IPS DF 6.9 (cell line): Measurements from ENCODE around the gene AP3B1.

Source experiments
- DNase-seq: peaks from one replicate; pipeline ENCODE4 v3.0.0-alpha.2; 2013; ENCODE audit warnings: low read depth, low spot score
- H3K27ac ChIP-seq: one replicate; pipeline ENCODE4 v1.5.1; 2013; ENCODE audit warnings: low read length, control low read depth
- H3K27me3 ChIP-seq: 2 replicates; pipeline ENCODE4 v1.6.1; 2013; ENCODE audit warnings: mild to moderate bottlenecking, low read length; ENCODE audit not compliant: control insufficient read depth, insufficient read depth
- H3K36me3 ChIP-seq: 2 replicates; pipeline ENCODE4 v1.6.1; 2013; ENCODE audit warnings: low read length; ENCODE audit not compliant: control insufficient read depth, insufficient read depth
- H3K4me1 ChIP-seq: 2 replicates; pipeline ENCODE4 v1.6.1; 2013; ENCODE audit warnings: low read length; ENCODE audit not compliant: control insufficient read depth, insufficient read depth
- H3K4me3 ChIP-seq: 2 replicates; pipeline ENCODE4 v1.5.1; 2013; ENCODE audit warnings: mild to moderate bottlenecking, low read length
- H3K9me3 ChIP-seq: 2 replicates; pipeline ENCODE4 v1.6.1; 2013; ENCODE audit warnings: low read length, inconsistent platforms; ENCODE audit not compliant: control insufficient read depth, insufficient read depth
- WGBS: extraction: QIAGEN DNeasy Blood & Tissue Kit; methylation state at CpG from one replicate; pipeline ENCODE4 v1.1.7; 2013; ENCODE audit warnings: mixed read lengths, missing lambda C conversion rate; ENCODE audit not compliant: insufficient read length, insufficient coverage; 5-methylcytosine and 5-hydroxymethylcytosine counted together

The AP3B1 gene, protein sequence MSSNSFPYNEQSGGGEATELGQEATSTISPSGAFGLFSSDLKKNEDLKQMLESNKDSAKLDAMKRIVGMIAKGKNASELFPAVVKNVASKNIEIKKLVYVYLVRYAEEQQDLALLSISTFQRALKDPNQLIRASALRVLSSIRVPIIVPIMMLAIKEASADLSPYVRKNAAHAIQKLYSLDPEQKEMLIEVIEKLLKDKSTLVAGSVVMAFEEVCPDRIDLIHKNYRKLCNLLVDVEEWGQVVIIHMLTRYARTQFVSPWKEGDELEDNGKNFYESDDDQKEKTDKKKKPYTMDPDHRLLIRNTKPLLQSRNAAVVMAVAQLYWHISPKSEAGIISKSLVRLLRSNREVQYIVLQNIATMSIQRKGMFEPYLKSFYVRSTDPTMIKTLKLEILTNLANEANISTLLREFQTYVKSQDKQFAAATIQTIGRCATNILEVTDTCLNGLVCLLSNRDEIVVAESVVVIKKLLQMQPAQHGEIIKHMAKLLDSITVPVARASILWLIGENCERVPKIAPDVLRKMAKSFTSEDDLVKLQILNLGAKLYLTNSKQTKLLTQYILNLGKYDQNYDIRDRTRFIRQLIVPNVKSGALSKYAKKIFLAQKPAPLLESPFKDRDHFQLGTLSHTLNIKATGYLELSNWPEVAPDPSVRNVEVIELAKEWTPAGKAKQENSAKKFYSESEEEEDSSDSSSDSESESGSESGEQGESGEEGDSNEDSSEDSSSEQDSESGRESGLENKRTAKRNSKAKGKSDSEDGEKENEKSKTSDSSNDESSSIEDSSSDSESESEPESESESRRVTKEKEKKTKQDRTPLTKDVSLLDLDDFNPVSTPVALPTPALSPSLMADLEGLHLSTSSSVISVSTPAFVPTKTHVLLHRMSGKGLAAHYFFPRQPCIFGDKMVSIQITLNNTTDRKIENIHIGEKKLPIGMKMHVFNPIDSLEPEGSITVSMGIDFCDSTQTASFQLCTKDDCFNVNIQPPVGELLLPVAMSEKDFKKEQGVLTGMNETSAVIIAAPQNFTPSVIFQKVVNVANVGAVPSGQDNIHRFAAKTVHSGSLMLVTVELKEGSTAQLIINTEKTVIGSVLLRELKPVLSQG

DNA sequence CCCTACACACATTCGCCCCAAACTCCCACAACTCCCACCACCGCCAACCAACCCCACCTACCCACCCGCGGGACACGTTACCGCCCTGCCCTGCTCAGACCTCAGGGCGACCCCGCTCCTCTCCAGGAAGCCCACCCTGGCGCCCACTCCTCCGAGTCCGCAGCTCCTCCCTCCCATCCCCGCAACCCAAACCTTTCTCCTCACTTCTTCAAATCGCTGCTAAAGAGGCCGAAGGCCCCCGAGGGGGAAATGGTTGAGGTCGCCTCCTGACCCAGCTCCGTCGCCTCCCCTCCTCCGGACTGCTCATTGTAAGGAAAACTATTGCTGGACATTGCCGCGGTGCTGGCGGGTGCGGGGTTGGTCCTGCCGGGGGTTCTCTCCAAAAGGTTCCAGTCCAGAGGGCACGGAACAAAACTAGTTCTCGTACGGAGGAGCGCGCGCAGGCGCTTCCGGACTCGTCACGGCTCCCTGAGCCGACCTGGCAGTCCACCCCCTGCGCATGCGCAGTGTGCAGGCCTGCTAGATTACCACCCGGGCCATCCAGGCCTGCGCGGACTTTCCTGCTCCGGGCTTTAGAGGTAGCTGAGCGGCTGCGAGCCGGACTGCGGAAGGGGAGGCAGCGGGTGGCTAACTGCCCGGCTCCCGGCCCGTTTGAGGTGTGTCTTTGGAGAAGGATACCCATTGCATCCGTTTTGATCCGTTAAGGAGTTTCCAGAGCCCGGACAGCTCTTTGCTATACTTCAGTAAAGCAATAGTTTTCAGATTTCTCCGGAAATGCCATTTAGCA is at the start of gene AP3B1:
TSS of gene AP3B1 (minus strand) at position 451 of the 787 bp plus-strand sequence. CDS start at position 332, 119 bp downstream.
- no peaks in the 10 kb centered on the region for H3K36me3 ChIP-seq
- H3K27me3 ChIP-seq: no peaks in the 10 kb centered on the region
- H3K4me1 ChIP-seq: no peaks in the 10 kb centered on the region
- no peak within 1 kb of the TSS for H3K27ac ChIP-seq
- no peaks in the 10 kb centered on the region for H3K9me3 ChIP-seq
- no CpG with 5 or more reads among the region's 53 CpGs for WGBS
- DNase-seq: peak; percentile 99
- peak within 1 kb of the TSS; percentile 77 for H3K4me3 ChIP-seq

DNA sequence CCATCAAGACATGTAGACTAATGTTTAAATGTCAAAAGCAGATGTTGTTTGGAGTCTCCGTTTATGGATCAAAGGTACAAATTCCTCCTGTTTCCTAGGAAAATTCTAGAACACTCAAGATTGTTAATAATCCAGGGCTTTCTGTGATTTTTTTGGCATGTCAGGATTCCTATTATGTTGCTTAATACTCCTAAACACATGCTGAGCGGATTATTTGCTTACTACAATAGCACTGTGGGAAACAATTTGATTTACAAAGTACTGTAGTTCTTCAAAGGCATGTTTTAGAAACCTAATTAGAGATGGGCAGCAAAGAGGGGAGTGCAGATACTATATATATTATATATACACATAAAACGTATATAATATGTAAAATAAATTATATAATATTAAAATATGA is 46.9 kb upstream of the AP3B1 start:
- Histone ChIP-seq H3K27ac (no peak overlapping the region), H3K4me1 (no peaks in the 10 kb centered on the region; the same call in 1 of the 2 replicates), H3K36me3 (no peaks in the 10 kb centered on the region), H3K4me3 (no peak overlapping the region), H3K9me3 (no peaks in the 10 kb centered on the region), H3K27me3 (peaks cover 23% of the 10 kb centered on the region)
- WGBS: no CpG with 5 or more reads among the region's 3 CpGs
- DNase-seq: no peak

GRCh38 chr5:78339617-78340436 is 45.3 kb upstream of the AP3B1 start:
- Histone ChIP-seq H3K27ac (no peak overlapping the region), H3K9me3 (no peaks in the 10 kb centered on the region), H3K27me3 (peaks cover 23% of the 10 kb centered on the region), H3K4me3 (no peak overlapping the region), H3K4me1 (no peaks in the 10 kb centered on the region; the same call in 1 of the 2 replicates), H3K36me3 (no peaks in the 10 kb centered on the region)
- DNase-seq: no peak
- no CpG with 5 or more reads among the region's 5 CpGs for WGBS

DNA sequence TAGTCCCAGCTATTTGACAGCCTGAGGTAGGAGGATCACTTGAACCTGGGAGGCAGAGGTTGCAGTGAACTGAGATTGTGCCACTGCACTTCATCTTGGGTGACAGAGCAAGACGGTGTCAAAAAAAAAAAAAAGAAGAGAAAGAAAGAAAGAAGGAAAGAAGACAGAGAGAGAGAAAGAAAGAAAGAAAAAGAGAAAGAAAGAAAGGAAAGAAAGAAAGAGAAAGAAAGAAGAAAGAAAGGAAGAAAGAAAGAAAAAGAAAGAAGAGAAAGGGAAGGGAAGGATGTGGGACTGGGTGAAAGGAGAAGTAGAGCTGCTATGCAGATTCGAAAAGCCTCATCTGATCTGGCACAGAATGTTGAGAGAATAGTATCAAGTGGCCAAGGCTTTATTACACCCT is 42.2 kb upstream of the AP3B1 start:
- no peak overlapping the region for H3K27ac ChIP-seq
- H3K4me1 ChIP-seq: no peaks in the 10 kb centered on the region; the same call in 1 of the 2 replicates
- WGBS: no CpG with 5 or more reads among the region's 2 CpGs

GRCh38 chr5:78335976-78336375 is 41.5 kb upstream of the AP3B1 start:
- DNase-seq: no peak

More for the DNA sequence above, 42.2 kb upstream of the AP3B1 start:
- H3K36me3 ChIP-seq: no peaks in the 10 kb centered on the region
- H3K27me3 ChIP-seq: peaks cover 14% of the 10 kb centered on the region
- H3K9me3 ChIP-seq: no peaks in the 10 kb centered on the region
- no peak overlapping the region for H3K4me3 ChIP-seq
- no peak for DNase-seq

GRCh38 chr5:78334811-78335210 is 40.3 kb upstream of the AP3B1 start:
- Histone ChIP-seq H3K27ac (no peak overlapping the region), H3K36me3 (no peaks in the 10 kb centered on the region), H3K27me3 (peaks cover 4% of the 10 kb centered on the region), H3K9me3 (no peaks in the 10 kb centered on the region), H3K4me1 (no peaks in the 10 kb centered on the region), H3K4me3 (no peak overlapping the region)
- WGBS: 100% methylated on average over 1 of the region's 3 CpGs
- no peak for DNase-seq

More at GRCh38 chr5:78335976-78336375, 41.5 kb upstream of the AP3B1 start:
- H3K4me1 ChIP-seq: no peaks in the 10 kb centered on the region
- H3K4me3 ChIP-seq: no peak overlapping the region
- H3K27ac ChIP-seq: no peak overlapping the region
- WGBS: no CpG with 5 or more reads among the region's 2 CpGs
- no peaks in the 10 kb centered on the region for H3K9me3 ChIP-seq
- peaks cover 14% of the 10 kb centered on the region for H3K27me3 ChIP-seq
- no peaks in the 10 kb centered on the region for H3K36me3 ChIP-seq

DNA sequence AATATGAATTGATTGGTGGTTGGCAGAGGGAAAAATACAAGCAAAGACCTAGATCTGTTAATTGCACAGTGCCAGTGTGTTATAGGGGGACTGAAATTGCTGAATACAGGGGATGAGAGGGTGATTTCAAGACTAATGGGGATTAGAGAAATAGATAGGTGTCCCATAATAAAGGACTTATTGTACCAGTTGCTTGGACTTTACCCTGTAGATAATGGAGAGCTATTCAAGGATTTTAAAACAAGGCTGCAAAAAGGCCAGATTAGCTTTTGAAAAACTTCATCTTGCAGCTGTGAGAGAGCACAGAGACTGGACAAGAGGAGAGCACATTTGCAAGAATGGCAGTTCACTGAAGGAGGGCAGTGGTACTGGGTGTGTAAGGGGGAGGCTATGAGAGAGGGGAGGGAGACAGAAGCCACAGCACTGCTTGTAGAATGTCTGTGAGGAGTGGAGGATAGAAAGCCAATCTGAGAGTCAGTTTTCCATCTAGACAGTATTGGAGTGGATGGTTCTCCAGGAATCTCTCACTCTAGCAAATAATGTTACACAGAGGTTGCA is 37.1 kb upstream of the AP3B1 start:
- Histone ChIP-seq H3K4me1 (peaks cover 2% of the 10 kb centered on the region; the same call in 1 of the 2 replicates), H3K27me3 (no peaks in the 10 kb centered on the region), H3K36me3 (no peaks in the 10 kb centered on the region), H3K4me3 (no peak overlapping the region), H3K9me3 (no peaks in the 10 kb centered on the region), H3K27ac (no peak overlapping the region)
- no peak for DNase-seq

DNA sequence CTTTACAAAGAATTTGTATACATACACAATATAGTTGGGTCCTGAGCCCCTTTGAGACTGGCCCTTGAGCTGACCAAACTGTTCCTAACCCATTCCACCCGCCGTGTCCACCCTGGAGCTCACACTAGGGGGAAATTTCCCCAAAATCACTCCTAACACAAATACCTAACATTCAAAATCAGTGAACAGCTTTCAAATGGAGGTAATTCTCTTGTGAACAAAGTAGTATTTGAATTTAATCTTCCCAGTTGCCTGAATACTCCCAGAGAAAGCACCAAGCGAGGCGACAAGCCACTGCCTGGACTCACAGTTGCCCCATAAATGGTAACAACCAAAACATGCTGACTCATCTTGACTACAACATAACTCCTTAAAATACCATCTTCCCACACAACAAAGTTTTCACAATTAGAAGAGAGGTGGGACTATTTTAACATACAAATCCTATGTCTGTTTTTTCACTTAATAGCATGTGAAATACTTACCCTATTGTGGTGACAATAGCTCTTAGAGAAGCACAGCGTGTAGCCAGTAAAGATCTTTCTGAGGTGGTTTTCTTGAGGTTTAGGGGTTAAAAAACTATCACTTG is 34.2 kb upstream of the AP3B1 start:
- no peaks in the 10 kb centered on the region for H3K27me3 ChIP-seq
- no peak for DNase-seq
- no peak overlapping the region for H3K27ac ChIP-seq
- no peaks in the 10 kb centered on the region for H3K36me3 ChIP-seq
- no peaks in the 10 kb centered on the region for H3K9me3 ChIP-seq
- no peak overlapping the region for H3K4me3 ChIP-seq
- no CpG with 5 or more reads among the region's 5 CpGs for WGBS
- H3K4me1 ChIP-seq: peaks cover 2% of the 10 kb centered on the region; the same call in 1 of the 2 replicates
